Lung microvascular endothelial cell (primary cell): ENCODE data around the gene PIK3R1. TPM values are rescaled to one million over a fixed set of nuclear protein-coding genes. Genes with fewer than 3 reads are reported as not detected.
"Not testable (repeated sequence)": the region's sequence is repeated elsewhere in the genome, so short reads cannot be mapped to it uniquely, and the experiment has no call there.

ENCODE experiments used
- DNase-seq, 2 donors: peaks; one replicate each; pipeline versions ENCODE4 v3.0.0 to v3.0.0-alpha.2; 2010; ENCODE audit warnings: low read depth in 2 of 2
- total RNA-seq: library from RNA; depleted of rRNA; stranded (reverse); fragments of >200 nt; gene quantifications from 2 replicates; pipeline ENCODE4 v1.2.1, GENCODE V29; 2014

Gene PIK3R1
- total RNA-seq, 1 donor from 2014 or later, result 26.4 TPM

DNA sequence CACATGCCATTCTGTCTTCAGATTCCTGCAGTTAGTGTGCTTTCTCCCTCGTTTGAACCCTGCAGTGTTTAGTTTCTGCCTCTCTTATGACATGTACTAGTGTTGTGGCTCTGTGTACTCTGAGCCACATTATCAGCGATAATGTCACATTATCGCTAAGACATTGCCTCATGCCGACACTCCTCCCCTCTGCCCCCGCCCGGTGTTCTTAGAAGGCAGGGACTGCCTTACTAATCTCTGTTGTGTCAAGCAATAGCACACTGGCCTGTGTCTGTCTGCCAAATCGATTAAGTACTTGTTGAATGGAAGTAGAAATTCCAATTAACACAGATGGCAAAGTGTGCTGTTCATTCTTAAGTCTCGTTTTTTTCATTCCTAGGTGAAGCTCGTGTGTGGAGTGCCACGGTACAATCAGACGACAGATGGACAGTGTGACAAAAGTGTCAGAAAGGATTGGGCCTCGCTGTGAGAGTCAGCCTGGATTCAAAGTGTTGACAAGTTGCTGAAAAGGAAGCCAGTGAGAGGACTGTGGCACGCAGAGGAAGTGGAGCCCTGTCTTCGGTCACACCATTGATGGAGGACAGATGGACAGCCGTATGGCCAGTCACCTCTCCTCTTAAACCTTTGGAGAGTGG is 10.5 kb downstream of the PIK3R1 start:
- no peak for DNase-seq

- DNase-seq, result no peak
These were observed 11.1 kb downstream of the PIK3R1 start for GRCh38 chr5:68226546-68227073.

GRCh38 chr5:68227532-68228160 is 12.1 kb downstream of the PIK3R1 start:
- no peak for DNase-seq

DNA sequence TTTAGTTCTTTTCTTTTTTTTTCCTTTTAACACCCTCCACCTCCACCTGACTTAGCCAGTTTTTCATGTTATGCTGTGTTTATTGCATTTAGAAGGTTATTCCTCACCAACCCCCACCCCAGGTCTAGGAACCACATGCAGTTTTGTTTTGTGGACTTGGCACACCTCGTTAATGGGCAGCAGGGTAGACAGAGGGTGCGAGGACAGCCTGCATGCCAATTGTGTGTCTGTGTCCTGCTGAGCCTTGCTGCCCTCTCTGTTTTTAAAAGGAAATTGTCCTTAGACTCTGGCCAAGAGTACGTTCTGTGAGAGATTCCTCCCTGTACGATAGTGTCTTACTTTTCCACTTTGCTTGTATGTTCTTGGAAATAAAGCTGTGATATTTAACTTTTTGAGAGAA is 13.9 kb downstream of the PIK3R1 start:
- DNase-seq, result peak in 1 of 2 donors; percentile 53

GRCh38 chr5:68230285-68230684 is 14.7 kb downstream of the PIK3R1 start:
- no peak for DNase-seq

- DNase-seq, result no peak
These were observed 16.0 kb downstream of the PIK3R1 start for GRCh38 chr5:68231414-68232076.

DNA sequence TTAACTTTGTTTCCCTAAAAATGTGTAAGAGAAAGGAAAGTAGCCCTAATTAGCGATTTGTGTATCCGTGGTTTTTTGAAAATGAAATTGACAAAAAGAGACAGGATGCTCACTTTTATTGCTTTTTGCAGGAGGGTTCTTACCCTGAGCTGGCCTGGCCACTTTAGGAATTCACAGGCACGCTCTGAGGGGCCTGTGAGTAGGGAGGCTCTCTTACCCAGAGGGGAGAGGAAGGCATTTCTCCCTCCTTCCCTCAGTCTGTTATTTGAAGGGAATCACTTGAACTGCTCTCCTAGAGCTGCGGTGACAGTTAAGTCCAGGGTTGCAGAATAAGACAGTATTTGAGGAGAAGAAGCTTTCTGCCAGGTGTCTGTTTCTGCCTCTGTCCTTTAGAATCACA is 16.7 kb downstream of the PIK3R1 start:
- no peak for DNase-seq

DNA sequence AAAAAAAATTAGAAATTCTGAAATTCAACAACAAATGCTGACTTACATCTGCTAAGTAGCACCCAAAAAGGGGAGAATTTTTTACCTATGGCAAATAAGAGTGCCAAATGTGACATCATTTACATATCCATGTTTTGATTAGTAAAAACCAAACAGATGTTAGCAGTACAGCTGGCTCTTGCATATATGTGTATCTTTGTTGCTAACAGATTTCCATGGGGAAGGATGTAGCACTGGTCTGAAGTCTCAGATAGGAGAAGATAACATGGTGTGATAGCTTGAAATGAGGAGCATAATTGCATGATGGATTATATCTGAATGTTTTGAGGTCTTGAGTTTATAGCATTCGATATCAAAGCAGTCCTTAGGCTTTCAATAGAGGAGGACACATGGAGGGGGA is 17.5 kb downstream of the PIK3R1 start:
- no peak for DNase-seq

GRCh38 chr5:68235229-68235628 is 19.7 kb downstream of the PIK3R1 start:
- DNase-seq, result not testable (repeated sequence)

GRCh38 chr5:68237715-68238114 is 22.2 kb downstream of the PIK3R1 start:
- DNase-seq, result no peak

DNA sequence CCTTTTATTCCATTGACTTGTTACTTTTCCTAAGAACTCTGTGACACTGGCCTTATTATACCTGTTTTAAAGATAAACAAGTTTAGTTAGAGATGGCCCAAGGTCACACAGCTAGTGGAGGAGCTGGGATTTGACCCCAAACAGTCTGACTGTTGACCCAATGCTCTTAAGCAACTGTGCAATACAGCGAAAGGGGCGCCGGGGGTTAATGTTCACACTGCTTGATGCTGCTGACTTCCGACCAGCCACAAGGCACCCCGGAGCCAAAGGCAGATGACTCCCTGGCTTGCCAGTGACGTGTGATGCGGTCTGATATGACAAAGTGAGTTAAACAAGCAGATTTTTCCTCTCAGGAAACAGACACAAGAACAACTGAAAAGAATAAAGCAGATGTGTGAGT is 23.9 kb downstream of the PIK3R1 start:
- DNase-seq, result peak; percentile 61 to 90

DNA sequence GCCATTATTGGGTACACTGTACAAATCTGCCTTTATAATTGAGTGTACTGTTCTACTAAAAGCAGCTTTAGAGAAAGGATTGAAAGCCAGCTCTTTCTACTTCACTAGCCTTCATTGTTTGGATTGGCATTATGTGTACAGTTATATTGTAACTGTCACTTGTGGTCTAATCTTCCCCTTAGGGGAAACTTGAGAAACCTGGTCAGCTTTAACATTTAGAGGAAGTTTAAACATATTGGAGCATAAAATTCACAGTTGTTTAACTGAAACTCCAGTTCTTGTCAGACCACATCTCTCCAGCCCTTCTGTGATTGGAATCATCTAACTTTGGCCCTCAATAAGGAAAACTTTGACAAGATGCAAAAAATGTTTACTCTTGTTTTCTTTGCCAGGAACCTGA is 24.6 kb downstream of the PIK3R1 start:
- DNase-seq, result no peak

- DNase-seq, result no peak
These were observed 25.2 kb downstream of the PIK3R1 start for GRCh38 chr5:68240771-68241170.

GRCh38 chr5:68242743-68243142 is 27.2 kb downstream of the PIK3R1 start:
- peak; percentile 82 to 89 for DNase-seq

GRCh38 chr5:68243251-68243650 is 27.7 kb downstream of the PIK3R1 start:
- DNase-seq, result no peak

DNA sequence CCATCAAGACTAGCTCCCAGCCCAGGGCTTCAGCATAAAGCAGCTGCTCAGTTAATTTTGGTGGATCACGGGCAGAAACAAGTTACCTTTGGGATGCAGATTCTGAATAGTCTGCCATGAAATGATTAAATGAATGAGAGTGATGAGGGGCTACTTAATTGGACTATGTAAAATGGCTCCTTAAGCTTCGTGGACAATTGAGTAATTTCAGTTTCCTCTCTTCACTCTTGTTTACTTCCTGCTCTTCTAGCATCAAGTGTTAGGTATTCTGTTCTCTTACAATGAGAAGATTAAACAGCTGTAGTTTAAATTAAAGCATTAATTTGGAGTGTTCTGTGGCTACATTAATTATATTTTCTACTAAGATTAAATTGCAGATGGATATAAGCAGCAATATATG is 28.1 kb downstream of the PIK3R1 start:
- DNase-seq, result peak in 1 of 2 donors; percentile 42

- peak in 1 of 2 donors; percentile 85 for DNase-seq
These were observed 29.8 kb downstream of the PIK3R1 start for GRCh38 chr5:68245319-68245718.

DNA sequence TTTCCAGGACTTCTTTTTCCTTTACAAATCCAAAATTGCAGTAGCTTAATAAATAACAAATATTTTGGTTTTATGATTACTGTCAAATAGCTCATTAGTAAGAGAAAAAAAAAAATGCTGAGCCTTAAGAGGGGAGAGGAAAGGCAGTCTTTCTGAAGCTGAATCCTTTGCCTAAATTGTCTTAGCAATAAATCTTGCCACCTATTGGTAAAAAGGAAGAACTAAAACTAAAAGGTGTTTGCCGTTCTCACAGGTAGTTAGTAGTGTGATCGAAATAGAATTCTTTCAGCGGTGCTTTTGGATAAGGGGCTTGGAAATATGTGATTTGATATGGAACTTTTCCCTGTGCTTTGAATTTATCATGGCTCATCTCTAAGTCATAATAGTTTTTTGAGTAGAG is 31.2 kb downstream of the PIK3R1 start:
- no peak for DNase-seq

DNA sequence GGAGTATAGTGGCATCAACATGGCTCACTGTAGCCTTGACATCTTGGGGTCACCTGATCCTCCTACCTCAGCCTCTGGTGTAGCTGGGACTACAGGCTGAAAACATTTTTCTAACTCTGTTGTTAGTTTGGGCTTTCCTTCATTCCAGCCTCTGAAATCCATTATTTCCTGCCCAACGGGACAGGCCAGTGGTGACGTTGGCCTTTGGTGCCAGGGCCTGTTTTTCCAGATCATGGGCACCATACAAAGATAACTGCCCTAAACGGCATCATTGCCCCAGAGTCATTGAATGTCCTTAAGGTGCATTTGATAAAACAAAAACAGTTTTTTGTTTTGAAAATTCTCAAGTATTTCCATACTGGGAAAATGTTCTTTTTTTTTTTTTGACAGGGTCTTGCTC is 32.1 kb downstream of the PIK3R1 start:
- no peak for DNase-seq

- peak; percentile 64 to 78 for DNase-seq
These were observed 33.3 kb downstream of the PIK3R1 start for GRCh38 chr5:68248896-68249295.

DNA sequence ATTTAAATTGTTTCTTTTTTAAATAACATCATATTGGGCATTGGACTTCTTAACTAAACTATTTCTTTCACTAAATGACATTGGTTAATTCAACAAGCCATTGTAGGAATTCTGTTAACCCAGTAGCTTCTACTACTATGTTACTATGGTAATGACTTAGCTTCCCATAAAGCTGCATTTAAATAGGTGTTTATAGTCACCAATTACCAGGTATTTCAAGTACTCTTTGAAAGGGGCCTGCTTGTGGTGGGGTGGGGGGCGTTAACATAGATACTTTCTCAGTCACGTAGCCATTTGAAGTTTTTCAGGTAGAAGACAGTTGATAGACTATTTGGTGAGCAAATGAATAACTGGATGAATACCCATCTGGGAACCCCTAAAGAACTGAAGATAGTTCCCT is 34.0 kb downstream of the PIK3R1 start:
- no peak for DNase-seq

DNA sequence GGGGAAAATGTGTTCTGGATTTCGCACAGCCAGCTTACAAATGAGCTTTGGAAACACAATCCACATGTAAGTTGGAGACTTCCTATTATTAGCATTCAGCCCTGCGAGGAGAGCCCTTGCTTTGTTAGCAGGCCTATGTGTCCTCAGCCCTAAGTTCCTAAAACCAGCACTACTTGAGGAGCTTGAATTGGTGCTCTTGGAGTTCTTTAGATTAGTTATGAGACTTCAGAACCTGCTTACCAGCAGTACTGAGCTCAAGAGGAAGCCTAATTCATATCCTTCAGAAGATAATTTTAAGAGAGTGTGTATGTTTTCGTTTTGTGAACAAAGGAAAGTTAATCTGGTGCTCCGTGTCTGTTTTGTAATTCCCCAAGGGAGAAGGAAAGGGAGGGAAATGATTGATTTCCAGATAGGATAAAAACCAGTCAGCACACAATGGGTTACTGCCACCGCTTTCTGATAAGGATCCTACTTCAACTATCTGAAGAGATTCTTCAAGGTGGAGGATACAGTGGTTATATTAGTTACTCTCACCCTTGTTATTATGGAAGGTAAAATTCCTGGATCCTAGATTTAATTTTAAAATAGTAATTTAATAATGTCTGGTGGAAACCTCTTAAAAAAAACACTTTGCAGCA is 35.2 kb downstream of the PIK3R1 start:
- DNase-seq, result peak in 1 of 2 donors; percentile 19
